Upper lobe of left lung (tissue), 4 donors: Measurements from ENCODE around the gene WDR26.

Source experiments
- POLR2A ChIP-seq, 4 donors: fragments of 450-650 bp; IDR thresholded peaks; one replicate each; pipeline ENCODE4 v1.5.1; 2016 to 2017; ENCODE audit warnings: antibody characterized with exemption in 4 of 4, mild to moderate bottlenecking in 2 of 4
- TF ChIP-seq, protein P1 (sequence below), 6 experiments: fragments of 450-650 bp in 4 of 6; fragments of 200-600 bp in 2 of 6; sonication (generic) in 2 of 6; IDR thresholded peaks; one replicate each; pipeline ENCODE4 v1.5.1; 2016 to 2019; ENCODE audit warnings: antibody characterized with exemption in 6 of 6

DNA sequence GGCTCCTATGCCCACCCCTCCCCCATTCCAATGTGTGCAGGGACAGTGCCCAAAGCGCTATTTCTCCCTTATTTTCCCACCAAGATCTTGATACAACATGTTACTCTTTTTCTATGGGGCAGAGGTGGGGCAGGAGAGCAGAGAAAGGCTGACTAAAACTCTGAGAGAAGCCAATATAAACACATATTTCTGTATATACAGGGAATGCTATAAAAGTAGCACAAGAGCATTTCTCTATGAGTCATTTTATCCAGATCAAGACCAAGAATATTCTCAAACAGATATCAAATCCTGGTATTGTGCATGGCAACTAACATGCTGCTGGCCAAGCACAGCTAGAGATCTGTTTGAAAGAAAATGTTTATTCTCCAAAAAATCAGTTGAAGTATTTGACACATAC, 7.3 kb downstream of the WDR26 start:
- TF ChIP-seq, protein P1, sequence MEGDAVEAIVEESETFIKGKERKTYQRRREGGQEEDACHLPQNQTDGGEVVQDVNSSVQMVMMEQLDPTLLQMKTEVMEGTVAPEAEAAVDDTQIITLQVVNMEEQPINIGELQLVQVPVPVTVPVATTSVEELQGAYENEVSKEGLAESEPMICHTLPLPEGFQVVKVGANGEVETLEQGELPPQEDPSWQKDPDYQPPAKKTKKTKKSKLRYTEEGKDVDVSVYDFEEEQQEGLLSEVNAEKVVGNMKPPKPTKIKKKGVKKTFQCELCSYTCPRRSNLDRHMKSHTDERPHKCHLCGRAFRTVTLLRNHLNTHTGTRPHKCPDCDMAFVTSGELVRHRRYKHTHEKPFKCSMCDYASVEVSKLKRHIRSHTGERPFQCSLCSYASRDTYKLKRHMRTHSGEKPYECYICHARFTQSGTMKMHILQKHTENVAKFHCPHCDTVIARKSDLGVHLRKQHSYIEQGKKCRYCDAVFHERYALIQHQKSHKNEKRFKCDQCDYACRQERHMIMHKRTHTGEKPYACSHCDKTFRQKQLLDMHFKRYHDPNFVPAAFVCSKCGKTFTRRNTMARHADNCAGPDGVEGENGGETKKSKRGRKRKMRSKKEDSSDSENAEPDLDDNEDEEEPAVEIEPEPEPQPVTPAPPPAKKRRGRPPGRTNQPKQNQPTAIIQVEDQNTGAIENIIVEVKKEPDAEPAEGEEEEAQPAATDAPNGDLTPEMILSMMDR (IDR thresholded peaks at IDR 0.05) = no peak
- TF ChIP-seq POLR2A (IDR thresholded peaks at IDR 0.05) = no peak
